Inferior parietal cortex (tissue), 1 donor: ENCODE results near the gene RHOV.

ENCODE experiments used
- DNase-seq: peaks from one replicate; pipeline ENCODE4 v3.0.0-alpha.2; 2016; ENCODE audit errors: extremely low spot score

The RHOV gene

DNA sequence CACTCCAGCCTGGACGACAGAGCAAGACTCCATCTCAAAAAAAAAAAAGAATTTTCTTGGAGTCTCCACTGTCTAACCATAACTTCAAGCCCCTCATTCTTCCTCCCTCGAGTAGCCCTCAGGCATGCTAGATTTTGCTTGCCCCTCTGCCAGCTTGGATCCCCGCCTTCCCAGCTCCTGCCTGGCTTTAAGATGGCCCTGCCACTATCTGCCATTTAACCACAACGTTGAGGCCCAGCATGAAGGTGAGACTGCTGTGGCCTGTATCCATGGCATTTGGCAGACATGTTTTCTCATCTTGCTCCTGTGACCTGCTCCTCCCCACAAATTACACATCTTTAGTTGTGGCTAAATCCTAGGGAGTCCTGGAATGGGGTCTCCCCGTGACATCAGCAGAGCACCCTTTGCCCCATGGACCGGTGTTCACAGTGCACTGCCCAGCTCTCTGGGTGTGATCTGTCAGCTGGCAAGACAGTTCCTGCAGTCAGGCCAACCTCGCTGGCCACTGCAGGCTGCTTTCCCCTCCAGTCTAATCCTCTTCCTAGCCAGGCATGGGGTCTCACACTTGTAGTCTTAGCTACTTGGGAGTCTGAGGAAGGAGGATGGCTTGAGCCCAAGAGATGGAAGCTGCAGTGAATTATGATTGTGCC lies 30.6 kb upstream of the RHOV start:
- no peak for DNase-seq

DNA sequence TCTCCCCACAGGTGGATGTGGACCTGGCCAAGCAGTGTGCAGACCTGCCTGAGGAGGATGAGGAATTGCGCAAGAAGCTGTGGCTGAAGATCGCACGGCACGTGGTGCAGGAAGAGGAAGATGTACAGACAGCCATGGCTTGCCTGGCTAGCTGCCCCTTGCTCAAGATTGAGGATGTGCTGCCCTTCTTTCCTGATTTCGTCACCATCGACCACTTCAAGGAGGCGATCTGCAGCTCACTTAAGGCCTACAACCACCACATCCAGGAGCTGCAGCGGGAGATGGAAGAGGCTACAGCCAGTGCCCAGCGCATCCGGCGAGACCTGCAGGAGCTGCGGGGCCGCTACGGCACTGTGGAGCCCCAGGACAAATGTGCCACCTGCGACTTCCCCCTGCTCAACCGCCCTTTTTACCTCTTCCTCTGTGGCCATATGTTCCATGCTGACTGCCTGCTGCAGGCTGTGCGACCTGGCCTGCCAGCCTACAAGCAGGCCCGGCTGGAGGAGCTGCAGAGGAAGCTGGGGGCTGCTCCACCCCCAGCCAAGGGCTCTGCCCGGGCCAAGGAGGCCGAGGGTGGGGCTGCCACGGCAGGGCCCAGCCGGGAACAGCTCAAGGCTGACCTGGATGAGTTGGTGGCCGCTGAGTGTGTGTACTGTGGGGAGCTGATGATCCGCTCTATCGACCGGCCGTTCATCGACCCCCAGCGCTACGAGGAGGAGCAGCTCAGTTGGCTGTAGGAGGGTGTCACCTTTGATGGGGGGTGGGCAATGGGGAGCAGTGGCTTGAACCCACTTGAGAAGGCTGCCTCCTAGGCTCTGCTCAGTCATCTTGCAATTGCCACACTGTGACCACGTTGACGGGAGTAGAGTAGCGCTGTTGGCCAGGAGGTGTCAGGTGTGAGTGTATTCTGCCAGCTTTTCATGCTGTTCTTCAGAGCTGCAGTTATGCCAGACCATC lies 28.8 kb upstream of the RHOV start:
- no peak for DNase-seq

DNA sequence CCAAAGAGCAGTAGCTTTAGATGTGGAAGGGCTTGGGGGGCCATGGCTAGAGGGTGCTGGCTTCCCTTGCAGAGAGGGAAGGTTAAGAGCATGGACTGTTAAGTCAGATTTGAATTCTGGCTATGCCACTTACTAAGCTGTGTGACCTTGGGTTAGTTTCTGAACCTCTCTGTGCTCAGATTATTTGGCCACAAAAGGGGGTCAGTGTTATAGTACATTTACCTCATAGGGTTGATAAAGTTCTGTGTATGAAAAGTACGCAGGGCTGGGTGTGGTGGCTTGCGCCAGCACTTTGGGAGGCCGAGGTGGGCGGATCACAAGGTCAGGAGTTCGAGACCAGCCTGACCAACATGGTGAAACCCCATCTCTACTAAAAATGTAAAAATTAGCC lies 27.0 kb upstream of the RHOV start:
- no peak for DNase-seq

GRCh38 chr15:40900256-40901052 lies 26.4 kb upstream of the RHOV start:
- DNase-seq, result no peak

- no peak for DNase-seq
These were observed 25.6 kb upstream of the RHOV start for GRCh38 chr15:40899536-40900207.

- peak; percentile 52 for DNase-seq
These were observed 20.8 kb upstream of the RHOV start for GRCh38 chr15:40894681-40895448.

DNA sequence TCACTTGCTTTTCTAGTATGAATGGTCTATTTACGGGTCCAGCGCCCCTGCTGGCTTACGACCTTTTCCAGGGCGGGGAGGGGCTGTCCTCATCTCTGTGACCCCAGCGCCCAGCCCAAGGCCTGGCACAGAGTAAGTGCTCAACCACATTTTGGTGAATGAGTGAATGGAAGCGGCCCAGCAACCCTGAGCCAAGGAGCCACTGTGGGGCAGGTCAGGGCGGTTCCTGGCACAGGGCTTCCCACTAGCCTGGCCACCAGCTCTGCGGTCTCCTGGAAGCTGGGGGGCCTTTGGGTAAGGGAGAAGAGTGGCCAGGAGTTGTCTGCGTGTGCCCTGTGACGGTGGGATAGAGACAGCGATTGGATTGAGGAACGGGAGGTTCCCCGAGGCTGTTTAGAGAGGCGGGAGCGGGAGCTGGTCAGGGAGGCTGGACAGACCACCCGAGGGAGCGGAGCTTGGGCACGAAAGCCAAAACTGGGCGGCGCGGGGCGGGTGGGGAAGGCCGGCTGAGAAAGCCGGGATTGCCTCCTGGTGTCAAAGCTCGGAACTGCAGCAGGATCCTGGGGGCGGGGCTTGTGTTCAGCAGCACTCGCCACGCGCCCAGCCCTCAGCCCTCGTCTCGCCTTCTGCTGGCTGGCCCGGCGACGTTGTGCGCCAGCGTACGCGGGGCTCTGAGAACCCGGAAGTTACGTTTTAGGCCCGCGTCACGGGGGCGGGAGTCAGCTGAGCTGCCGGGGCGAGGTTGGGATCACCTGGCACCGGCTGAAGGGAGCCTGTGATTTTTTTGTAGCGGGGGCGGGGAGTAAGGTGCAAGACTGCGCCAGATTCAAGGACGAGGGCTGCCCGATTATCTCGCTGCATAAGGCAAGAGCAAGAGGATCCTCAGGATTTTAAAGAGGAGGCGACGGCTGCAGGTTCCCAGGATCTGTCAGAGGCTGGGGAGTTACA lies 20.0 kb upstream of the RHOV start, which contains the start of gene VPS18:
Gene VPS18, plus strand, starts transcription at position 718 of the 948 bp plus-strand sequence. CDS start 319 bp downstream, outside the sequence.
- DNase-seq, result peak; percentile 98

GRCh38 chr15:40893019-40893670 lies 19.1 kb upstream of the RHOV start:
- no peak for DNase-seq

GRCh38 chr15:40892447-40893012 lies 18.5 kb upstream of the RHOV start:
- DNase-seq, result no peak

DNA sequence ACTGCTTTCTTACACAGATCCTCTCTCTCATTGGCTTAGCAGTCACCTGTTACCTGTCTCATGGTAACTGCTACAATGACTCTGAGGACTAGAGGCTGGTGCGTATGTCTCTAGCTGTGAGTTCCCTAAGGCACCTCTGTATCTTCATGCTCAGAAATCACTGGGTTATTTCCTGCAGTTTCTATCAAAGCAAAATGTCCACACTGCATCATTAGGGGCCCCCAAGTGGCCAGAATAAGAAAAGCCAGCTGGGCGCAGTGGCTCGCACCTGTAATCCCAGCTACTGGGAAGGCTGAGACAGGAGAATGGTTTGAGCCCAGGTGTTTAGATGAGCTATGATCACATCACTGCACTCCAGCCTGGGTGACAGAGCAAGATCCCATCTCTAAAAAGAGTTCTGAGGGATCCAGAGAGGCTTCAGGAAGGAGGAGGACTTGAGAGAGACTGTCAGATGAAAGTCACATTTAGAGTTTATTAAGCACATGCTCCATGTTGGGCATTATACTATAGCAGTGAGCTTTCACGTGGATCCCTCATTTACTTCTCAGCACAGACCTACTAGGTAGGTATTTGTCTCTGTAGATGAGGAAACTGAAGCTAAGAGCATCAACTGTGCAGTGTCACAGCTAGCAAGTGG lies 17.9 kb upstream of the RHOV start:
- DNase-seq, result peak; percentile 72

- no peak for DNase-seq
These were observed 17.1 kb upstream of the RHOV start for GRCh38 chr15:40891138-40891537.

- no peak for DNase-seq
These were observed 15.1 kb upstream of the RHOV start for GRCh38 chr15:40889112-40889511.

GRCh38 chr15:40886586-40886985 lies 12.6 kb upstream of the RHOV start:
- DNase-seq, result no peak

- no peak for DNase-seq
These were observed 7.3 kb upstream of the RHOV start for GRCh38 chr15:40881351-40881750.

DNA sequence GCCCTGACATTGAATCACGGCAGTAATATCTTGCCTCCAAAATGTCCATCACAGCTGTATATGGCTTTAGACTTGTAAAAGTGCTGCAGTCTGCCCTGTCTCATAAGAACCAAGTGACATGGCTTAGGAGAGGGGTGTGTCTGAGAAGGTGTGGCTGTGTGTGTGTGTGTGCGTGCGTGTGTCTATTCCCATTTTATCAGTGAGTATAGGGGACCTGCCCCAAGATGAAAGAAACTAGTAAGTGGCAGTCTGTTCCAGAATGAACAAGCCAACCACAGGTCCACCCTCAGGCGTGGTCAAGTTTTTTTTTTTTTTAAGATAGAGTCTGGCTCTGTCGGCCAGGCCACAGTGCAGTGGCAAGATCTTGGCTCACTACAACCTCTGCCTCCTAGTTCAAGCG lies 5.6 kb upstream of the RHOV start:
- no peak for DNase-seq

DNA sequence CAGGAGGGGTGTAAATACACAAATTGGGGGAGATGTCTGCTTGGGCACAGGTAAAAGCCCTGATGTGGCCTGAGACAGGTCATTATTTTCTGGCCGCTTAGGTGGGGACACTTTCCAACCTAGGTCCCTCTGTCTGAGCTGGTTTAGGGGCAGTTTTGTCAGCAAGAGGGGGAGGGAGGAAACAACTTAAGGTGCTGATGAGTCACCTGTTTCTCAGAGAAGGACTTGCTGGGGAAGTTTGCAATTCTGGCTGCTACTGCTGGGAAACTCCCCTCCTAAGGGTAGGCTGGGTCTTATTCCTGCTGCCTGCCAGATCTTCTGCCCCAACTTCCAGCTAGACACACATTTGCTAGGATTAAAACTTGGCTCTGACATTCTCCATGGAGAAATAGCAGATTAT lies 4.8 kb upstream of the RHOV start:
- no peak for DNase-seq

GRCh38 chr15:40877694-40878093 lies 3.7 kb upstream of the RHOV start:
- DNase-seq, result no peak

- DNase-seq, result no peak
These were observed 2.1 kb upstream of the RHOV start for GRCh38 chr15:40875991-40876730.
